GM23338 (cell line): ENCODE measurements around the gene KLHDC8A.

Experiments
- EZH2 ChIP-seq: fragments of 200-600 bp; sonication (generic); IDR thresholded peaks from one replicate; pipeline ENCODE4 v1.8.0; 2017; ENCODE audit warnings: antibody characterized with exemption, mild to moderate bottlenecking, low read depth; ENCODE audit not compliant: unreplicated experiment
- EZH2phosphoT487 ChIP-seq: fragments of 200-600 bp; sonication (generic); IDR thresholded peaks from one replicate; pipeline ENCODE4 v1.8.1; 2018; ENCODE audit warnings: antibody characterized with exemption; ENCODE audit not compliant: unreplicated experiment
- POLR2AphosphoS5 ChIP-seq: IDR thresholded peaks from 2 replicates; pipeline ENCODE4 v1.6.1; 2016; ENCODE audit warnings: antibody characterized with exemption, low read depth
- TF ChIP-seq, protein P1 (sequence below), 2 experiments: fragments of 200-600 bp in 1 of 2; sonication (generic) in 1 of 2; conservative IDR thresholded peaks; 2 replicates each; pipeline versions ENCODE4 v1.5.1 to v1.6.1; 2016 to 2017; ENCODE audit warnings: antibody characterized with exemption in 2 of 2, low read depth in 2 of 2, mild to moderate bottlenecking in 2 of 2, moderate library complexity in 1 of 2

DNA sequence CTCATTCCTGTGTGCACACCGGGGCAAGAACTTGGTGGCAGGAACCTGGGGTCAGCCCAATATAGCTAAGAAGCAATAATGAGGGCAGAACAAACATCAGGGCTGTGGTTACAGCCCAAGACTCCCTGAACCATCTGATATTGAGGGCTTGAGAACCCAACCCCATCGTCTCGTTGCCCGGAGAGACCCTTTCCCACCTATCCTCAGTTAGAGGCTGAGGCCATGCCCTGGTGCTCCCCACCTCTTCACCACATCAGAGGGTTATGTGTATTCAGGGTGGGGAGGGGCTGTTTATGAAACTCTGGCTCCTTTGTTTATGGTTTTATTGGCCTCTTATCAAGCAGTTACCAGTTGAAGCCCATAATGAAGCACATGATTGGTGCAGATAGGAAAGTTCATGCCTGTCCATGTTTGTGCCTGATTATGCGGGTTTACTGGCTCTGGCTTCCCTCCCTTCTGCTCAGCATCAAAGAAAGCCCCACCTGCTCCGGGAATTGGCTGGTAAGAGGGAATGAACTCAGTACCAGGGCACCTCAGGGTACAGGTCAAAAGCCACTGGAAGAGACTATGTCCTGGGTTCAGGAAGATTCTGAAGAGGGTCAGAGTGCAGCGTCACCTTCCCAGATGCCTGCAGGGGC lies 49.7 kb downstream of the KLHDC8A start:
- TF ChIP-seq, protein P1, sequence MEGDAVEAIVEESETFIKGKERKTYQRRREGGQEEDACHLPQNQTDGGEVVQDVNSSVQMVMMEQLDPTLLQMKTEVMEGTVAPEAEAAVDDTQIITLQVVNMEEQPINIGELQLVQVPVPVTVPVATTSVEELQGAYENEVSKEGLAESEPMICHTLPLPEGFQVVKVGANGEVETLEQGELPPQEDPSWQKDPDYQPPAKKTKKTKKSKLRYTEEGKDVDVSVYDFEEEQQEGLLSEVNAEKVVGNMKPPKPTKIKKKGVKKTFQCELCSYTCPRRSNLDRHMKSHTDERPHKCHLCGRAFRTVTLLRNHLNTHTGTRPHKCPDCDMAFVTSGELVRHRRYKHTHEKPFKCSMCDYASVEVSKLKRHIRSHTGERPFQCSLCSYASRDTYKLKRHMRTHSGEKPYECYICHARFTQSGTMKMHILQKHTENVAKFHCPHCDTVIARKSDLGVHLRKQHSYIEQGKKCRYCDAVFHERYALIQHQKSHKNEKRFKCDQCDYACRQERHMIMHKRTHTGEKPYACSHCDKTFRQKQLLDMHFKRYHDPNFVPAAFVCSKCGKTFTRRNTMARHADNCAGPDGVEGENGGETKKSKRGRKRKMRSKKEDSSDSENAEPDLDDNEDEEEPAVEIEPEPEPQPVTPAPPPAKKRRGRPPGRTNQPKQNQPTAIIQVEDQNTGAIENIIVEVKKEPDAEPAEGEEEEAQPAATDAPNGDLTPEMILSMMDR (conservative IDR thresholded peaks at IDR 0.05; ENCODE audit: low read depth in 2 of 2): no peak
- no peak for TF ChIP-seq EZH2
- TF ChIP-seq POLR2AphosphoS5: no peak
- no peak for TF ChIP-seq EZH2phosphoT487
